ENCODE measurements around the gene NUP62.

DNA sequence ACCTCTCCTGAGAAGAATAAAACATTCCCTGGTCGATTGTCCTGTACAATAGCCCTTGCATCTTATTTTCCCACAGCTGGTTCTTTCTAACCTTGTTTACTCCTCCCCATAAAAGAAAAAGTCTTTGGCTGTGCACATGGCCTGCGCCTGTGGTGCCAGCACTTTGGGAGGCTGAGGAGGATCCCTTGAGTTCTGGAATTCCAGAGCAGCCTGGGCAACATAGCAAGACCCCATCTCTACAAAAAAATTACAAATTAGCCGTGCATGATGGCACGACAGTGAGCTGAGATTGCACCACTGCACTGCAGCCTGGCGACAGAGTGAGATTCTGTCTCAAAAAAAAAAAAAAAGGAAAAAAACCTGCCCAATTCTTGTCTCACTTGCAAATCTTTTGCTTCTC is 7.2 kb upstream of the NUP62 start:
- no peak for TF ChIP-seq POLR2AphosphoS5 (IDR thresholded peaks at IDR 0.05; ENCODE audit: low read depth, low read length)
- no peak for TF ChIP-seq EP300 (IDR thresholded peaks at IDR 0.05; ENCODE audit: borderline replicate concordance in 1 of 2, low read depth in 1 of 2, low read length in 1 of 2)
- TF ChIP-seq, protein P1, sequence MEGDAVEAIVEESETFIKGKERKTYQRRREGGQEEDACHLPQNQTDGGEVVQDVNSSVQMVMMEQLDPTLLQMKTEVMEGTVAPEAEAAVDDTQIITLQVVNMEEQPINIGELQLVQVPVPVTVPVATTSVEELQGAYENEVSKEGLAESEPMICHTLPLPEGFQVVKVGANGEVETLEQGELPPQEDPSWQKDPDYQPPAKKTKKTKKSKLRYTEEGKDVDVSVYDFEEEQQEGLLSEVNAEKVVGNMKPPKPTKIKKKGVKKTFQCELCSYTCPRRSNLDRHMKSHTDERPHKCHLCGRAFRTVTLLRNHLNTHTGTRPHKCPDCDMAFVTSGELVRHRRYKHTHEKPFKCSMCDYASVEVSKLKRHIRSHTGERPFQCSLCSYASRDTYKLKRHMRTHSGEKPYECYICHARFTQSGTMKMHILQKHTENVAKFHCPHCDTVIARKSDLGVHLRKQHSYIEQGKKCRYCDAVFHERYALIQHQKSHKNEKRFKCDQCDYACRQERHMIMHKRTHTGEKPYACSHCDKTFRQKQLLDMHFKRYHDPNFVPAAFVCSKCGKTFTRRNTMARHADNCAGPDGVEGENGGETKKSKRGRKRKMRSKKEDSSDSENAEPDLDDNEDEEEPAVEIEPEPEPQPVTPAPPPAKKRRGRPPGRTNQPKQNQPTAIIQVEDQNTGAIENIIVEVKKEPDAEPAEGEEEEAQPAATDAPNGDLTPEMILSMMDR (IDR thresholded peaks at IDR 0.05) = no peak
- TF ChIP-seq, protein P2, sequence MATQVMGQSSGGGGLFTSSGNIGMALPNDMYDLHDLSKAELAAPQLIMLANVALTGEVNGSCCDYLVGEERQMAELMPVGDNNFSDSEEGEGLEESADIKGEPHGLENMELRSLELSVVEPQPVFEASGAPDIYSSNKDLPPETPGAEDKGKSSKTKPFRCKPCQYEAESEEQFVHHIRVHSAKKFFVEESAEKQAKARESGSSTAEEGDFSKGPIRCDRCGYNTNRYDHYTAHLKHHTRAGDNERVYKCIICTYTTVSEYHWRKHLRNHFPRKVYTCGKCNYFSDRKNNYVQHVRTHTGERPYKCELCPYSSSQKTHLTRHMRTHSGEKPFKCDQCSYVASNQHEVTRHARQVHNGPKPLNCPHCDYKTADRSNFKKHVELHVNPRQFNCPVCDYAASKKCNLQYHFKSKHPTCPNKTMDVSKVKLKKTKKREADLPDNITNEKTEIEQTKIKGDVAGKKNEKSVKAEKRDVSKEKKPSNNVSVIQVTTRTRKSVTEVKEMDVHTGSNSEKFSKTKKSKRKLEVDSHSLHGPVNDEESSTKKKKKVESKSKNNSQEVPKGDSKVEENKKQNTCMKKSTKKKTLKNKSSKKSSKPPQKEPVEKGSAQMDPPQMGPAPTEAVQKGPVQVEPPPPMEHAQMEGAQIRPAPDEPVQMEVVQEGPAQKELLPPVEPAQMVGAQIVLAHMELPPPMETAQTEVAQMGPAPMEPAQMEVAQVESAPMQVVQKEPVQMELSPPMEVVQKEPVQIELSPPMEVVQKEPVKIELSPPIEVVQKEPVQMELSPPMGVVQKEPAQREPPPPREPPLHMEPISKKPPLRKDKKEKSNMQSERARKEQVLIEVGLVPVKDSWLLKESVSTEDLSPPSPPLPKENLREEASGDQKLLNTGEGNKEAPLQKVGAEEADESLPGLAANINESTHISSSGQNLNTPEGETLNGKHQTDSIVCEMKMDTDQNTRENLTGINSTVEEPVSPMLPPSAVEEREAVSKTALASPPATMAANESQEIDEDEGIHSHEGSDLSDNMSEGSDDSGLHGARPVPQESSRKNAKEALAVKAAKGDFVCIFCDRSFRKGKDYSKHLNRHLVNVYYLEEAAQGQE (IDR thresholded peaks at IDR 0.05; ENCODE audit: low read depth, low read length) = no peak
- TF ChIP-seq EZH2phosphoT487 (IDR thresholded peaks at IDR 0.05; ENCODE audit: borderline replicate concordance, low read depth) = no peak
- TF ChIP-seq RXRA (IDR thresholded peaks at IDR 0.05; ENCODE audit: borderline replicate concordance, low read depth) = no peak
- no peak for TF ChIP-seq CHD2 (IDR thresholded peaks at IDR 0.05; ENCODE audit: low read length, partially characterized antibody)
- no peak for TF ChIP-seq RFX5 (IDR thresholded peaks at IDR 0.05; ENCODE audit: low read length)
- TF ChIP-seq MEF2A (IDR thresholded peaks at IDR 0.05; ENCODE audit: borderline replicate concordance, low read depth) = no peak
- TF ChIP-seq SMC3 (IDR thresholded peaks at IDR 0.05; ENCODE audit: low read depth, low read length) = no peak
- TF ChIP-seq TAF1 (IDR thresholded peaks at IDR 0.05; ENCODE audit: borderline replicate concordance, low read depth, low read length) = no peak
- no peak for TF ChIP-seq FOSL2 (IDR thresholded peaks at IDR 0.05; ENCODE audit: borderline replicate concordance, low read depth)
- TF ChIP-seq ELF1 (IDR thresholded peaks at IDR 0.05) = no peak
- TF ChIP-seq RAD21 (IDR thresholded peaks at IDR 0.05; ENCODE audit: low read length) = no peak

Measured in SK-N-SH (cell line).